Progenitor cell of endocrine pancreas (in vitro differentiated cells): ENCODE measurements around the gene B4GALT1. TPM values are rescaled to one million over a fixed set of nuclear protein-coding genes. Genes with fewer than 3 reads are reported as not detected.

ENCODE experiments used
- DNase-seq: peaks from one replicate; pipeline ENCODE4 v3.0.0; 2021; ENCODE audit warnings: low spot score; ENCODE audit not compliant: unreplicated experiment
- H3K27ac Mint-ChIP-seq: 2 replicates; pipeline ENCODE4 v1.8.0; 2021; ENCODE audit warnings: mild to moderate bottlenecking, moderate library complexity, mixed read lengths
- H3K27me3 Mint-ChIP-seq: 2 replicates; pipeline ENCODE4 v1.8.0; 2021; ENCODE audit warnings: mixed read lengths
- H3K36me3 Mint-ChIP-seq: 2 replicates; pipeline ENCODE4 v1.8.0; 2022; ENCODE audit warnings: mixed read lengths; ENCODE audit not compliant: insufficient read depth
- H3K4me1 Mint-ChIP-seq: 2 replicates; pipeline ENCODE4 v1.8.0; 2021; ENCODE audit warnings: low read depth, mixed read lengths
- H3K4me3 Mint-ChIP-seq: 2 replicates; pipeline ENCODE4 v1.8.0; 2021; ENCODE audit warnings: low read depth, mild to moderate bottlenecking, moderate library complexity, mixed read lengths
- H3K9me3 Mint-ChIP-seq: 2 replicates; pipeline ENCODE4 v1.8.0; 2021; ENCODE audit warnings: low read depth, mixed read lengths
- CTCF ChIP-seq: fragments of 200-600 bp; sonication (generic); IDR thresholded peaks from one replicate; pipeline ENCODE4 v1.5.0; 2021; ENCODE audit warnings: antibody characterized with exemption, mild to moderate bottlenecking; ENCODE audit not compliant: unreplicated experiment
- total RNA-seq: library from RNA; stranded (reverse); gene quantifications from 2 replicates; pipeline ENCODE4 v1.2.1, GENCODE V29; 2021

B4GALT1 gene
- total RNA-seq, 1 donor from 2014 or later: 49.9 TPM

- no peak overlapping the region for H3K4me3 Mint-ChIP-seq
- H3K36me3 Mint-ChIP-seq: no peaks in the 10 kb centered on the region
- H3K27me3 Mint-ChIP-seq: no peaks in the 10 kb centered on the region
- no peak for DNase-seq
- H3K27ac Mint-ChIP-seq: no peak overlapping the region
- no peaks in the 10 kb centered on the region for H3K9me3 Mint-ChIP-seq
- H3K4me1 Mint-ChIP-seq: peaks cover 6% of the 10 kb centered on the region
- TF ChIP-seq CTCF: no peak
Observed at GRCh38 chr9:33182519-33182918, 15.4 kb upstream of the B4GALT1 start.

- Mint-ChIP-seq H3K4me3 (no peak overlapping the region), H3K27ac (no peak overlapping the region), H3K4me1 (peaks cover 2% of the 10 kb centered on the region), H3K27me3 (no peaks in the 10 kb centered on the region), H3K36me3 (no peaks in the 10 kb centered on the region), H3K9me3 (no peaks in the 10 kb centered on the region)
- no peak for TF ChIP-seq CTCF
- no peak for DNase-seq
Observed at GRCh38 chr9:33180526-33181184, 13.5 kb upstream of the B4GALT1 start.

- H3K27me3 Mint-ChIP-seq: no peaks in the 10 kb centered on the region
- no peak for TF ChIP-seq CTCF
- H3K9me3 Mint-ChIP-seq: no peaks in the 10 kb centered on the region
- H3K27ac Mint-ChIP-seq: no peak overlapping the region
- no peak overlapping the region for H3K4me3 Mint-ChIP-seq
- H3K4me1 Mint-ChIP-seq: no peaks in the 10 kb centered on the region
- DNase-seq: no peak
- H3K36me3 Mint-ChIP-seq: no peaks in the 10 kb centered on the region
Observed at GRCh38 chr9:33178972-33179697, 12.0 kb upstream of the B4GALT1 start.

GRCh38 chr9:33177639-33178038 lies 10.5 kb upstream of the B4GALT1 start:
- Mint-ChIP-seq H3K27me3 (no peaks in the 10 kb centered on the region), H3K4me1 (peaks cover 3% of the 10 kb centered on the region), H3K36me3 (peaks cover 2% of the 10 kb centered on the region), H3K9me3 (no peaks in the 10 kb centered on the region), H3K4me3 (no peak overlapping the region), H3K27ac (no peak overlapping the region)
- TF ChIP-seq CTCF: no peak
- no peak for DNase-seq

GRCh38 chr9:33177086-33177485 lies 9.9 kb upstream of the B4GALT1 start:
- Mint-ChIP-seq H3K27ac (no peak overlapping the region), H3K4me1 (peaks cover 8% of the 10 kb centered on the region), H3K36me3 (peaks cover 2% of the 10 kb centered on the region), H3K9me3 (no peaks in the 10 kb centered on the region), H3K4me3 (no peak overlapping the region), H3K27me3 (no peaks in the 10 kb centered on the region)
- no peak for DNase-seq
- no peak for TF ChIP-seq CTCF
